SH-SY5Y (cell line): ENCODE measurements around the gene VPS8.

ENCODE experiments used
- GATA2 ChIP-seq: IDR thresholded peaks from 2 replicates; pipeline ENCODE4 v1.6.1; 2011; ENCODE audit warnings: mild to moderate bottlenecking, low read depth, low read length
- GATA3 ChIP-seq: IDR thresholded peaks from 2 replicates; pipeline ENCODE4 v1.6.1; 2011; ENCODE audit warnings: low read depth, mild to moderate bottlenecking, low read length, moderate library complexity

GRCh38 chr3:184889312-184889904 is 77.4 kb downstream of the VPS8 start:
- TF ChIP-seq GATA3 (no peak), GATA2 (no peak)
